GOT3 (cell line): Measurements from ENCODE around the gene MED12.

Experiments
- DNase-seq: peaks from one replicate; lab custom pipeline; 2025; ENCODE audit warnings: mixed read lengths; lab: John Stamatoyannopoulos, UW

The MED12 gene

GRCh38 chrX:71118032-71118984, at the start of gene MED12:
TSS of gene MED12 (plus strand) at chrX:71118596. CDS start at chrX:71118755, 159 bp downstream.
- DNase-seq = no peak

GRCh38 chrX:71070531-71070930, 47.9 kb upstream of the MED12 start:
- DNase-seq = no peak

- no peak for DNase-seq
These were observed 36.9 kb upstream of the MED12 start for GRCh38 chrX:71081330-71082123.

GRCh38 chrX:71082124-71082647, 36.2 kb upstream of the MED12 start:
- DNase-seq = no peak

GRCh38 chrX:71082822-71083221, 35.6 kb upstream of the MED12 start:
- no peak for DNase-seq

GRCh38 chrX:71085900-71086299, 32.5 kb upstream of the MED12 start:
- DNase-seq = no peak

- no peak for DNase-seq
These were observed 27.1 kb upstream of the MED12 start for GRCh38 chrX:71091263-71091662.

GRCh38 chrX:71095033-71095432, 23.4 kb upstream of the MED12 start:
- DNase-seq = no peak

- peak; percentile 16 for DNase-seq
These were observed 22.8 kb upstream of the MED12 start, which contains the start of gene FOXO4 for GRCh38 chrX:71095555-71095980. TSS of gene FOXO4 (plus strand) at chrX:71095851. CDS start at chrX:71096529, 678 bp downstream.

GRCh38 chrX:71095981-71096759, 22.2 kb upstream of the MED12 start:
- no peak for DNase-seq

- DNase-seq = no peak
These were observed 21.7 kb upstream of the MED12 start for GRCh38 chrX:71096760-71097032.

- no peak for DNase-seq
These were observed 20.1 kb upstream of the MED12 start for GRCh38 chrX:71098302-71098701.

GRCh38 chrX:71098951-71099506, 19.4 kb upstream of the MED12 start:
- DNase-seq = no peak

- DNase-seq = no peak
These were observed 18.7 kb upstream of the MED12 start for GRCh38 chrX:71099736-71100135.

GRCh38 chrX:71100581-71101505, 17.6 kb upstream of the MED12 start:
- no peak for DNase-seq

- no peak for DNase-seq
These were observed 16.1 kb upstream of the MED12 start for GRCh38 chrX:71102292-71102691.

GRCh38 chrX:71103110-71103983, 15.0 kb upstream of the MED12 start:
- no peak for DNase-seq

GRCh38 chrX:71105628-71106027, 12.8 kb upstream of the MED12 start:
- DNase-seq = no peak

- DNase-seq = no peak
These were observed 12.0 kb upstream of the MED12 start, which contains the start of gene CXorf65 for GRCh38 chrX:71106427-71106826. TSS of gene CXorf65 (minus strand) at chrX:71106740. CDS start at chrX:71106556, 184 bp downstream.
